HepG2 (cell line): ENCODE results near the gene RAPGEF5. TPM values are rescaled to one million over a fixed set of nuclear protein-coding genes. Genes with fewer than 3 reads are reported as not detected.
"Not testable (repeated sequence)": the region's sequence is repeated elsewhere in the genome, so short reads cannot be mapped to it uniquely, and the experiment has no call there.

Source experiments
- ATAC-seq: fragments of 200-7000 bp; cut with Tn5 transposase; 3 replicates; pipeline ENCODE4 v1.9.1; 2020; ENCODE audit warnings: mild to moderate bottlenecking, moderate library complexity
- BruUV-seq: library from RNA; stranded (reverse); fragments of 400-500 nt; replicated peaks from 2 replicates; lab custom pipeline; 2021; lab: Mats Ljungman, UMichigan
- CTCF ChIA-PET: fragments of 300-600 bp; formaldehyde crosslinking; extraction: SDS; loops from one replicate; lab custom pipeline; 2021; ENCODE audit warnings: low total read pairs, inconsistent platforms, low intra/inter-chr PET ratio; lab: Yijun Ruan, JAX
- POLR2A ChIA-PET: fragments of 350-600 bp; sonication (Branson Sonifier 250); formaldehyde crosslinking; loops from one replicate; lab custom pipeline; 2020; ENCODE audit warnings: antibody characterized with exemption, inconsistent platforms; lab: Yijun Ruan, JAX
- DNase-seq: peaks from one replicate; pipeline ENCODE4 v3.0.0-alpha.2; 2015; ENCODE audit warnings: low spot score
- FAIRE-seq: peaks from 3 replicates; lab custom pipeline; 2011; peaks lifted over from hg19 to GRCh38; lab: Jason Lieb, UNC
- H2AFZ ChIP-seq: one replicate; pipeline ENCODE4 v1.6.1; 2011; ENCODE audit warnings: low read length, inconsistent platforms
- H3K27ac ChIP-seq: fragments of 300-600 bp; 3 replicates; pipeline ENCODE4 v1.8.0; 2011; ENCODE audit warnings: mixed run types, mild to moderate bottlenecking, mixed read lengths, low read length, inconsistent platforms; ENCODE audit not compliant: insufficient read depth; ENCODE audit errors: extremely low read length
- H3K27me3 ChIP-seq, 2 experiments: fragments of 200-600 bp in 1 of 2; 2 replicates in 1 of 2; 3 replicates in 1 of 2; pipeline versions ENCODE4 v1.6.0 to v1.8.0; 2011; ENCODE audit warnings: low read length in 2 of 2, mild to moderate bottlenecking in 2 of 2, moderate library complexity in 2 of 2, inconsistent platforms in 1 of 2; ENCODE audit not compliant: insufficient read depth in 2 of 2, control insufficient read depth in 1 of 2
- H3K36me3 ChIP-seq, 2 experiments: fragments of 200-600 bp in 1 of 2; replicated peaks in 1 of 2; 2 replicates in 1 of 2; 3 replicates in 1 of 2; pipeline versions ENCODE4 v1.5.1 to v1.8.0; 2011; ENCODE audit warnings: low read length in 2 of 2, inconsistent platforms in 1 of 2; ENCODE audit not compliant: insufficient read depth in 2 of 2, control insufficient read depth in 1 of 2
- H3K4me1 ChIP-seq: 2 replicates; pipeline ENCODE4 v1.5.1; 2012; ENCODE audit warnings: low read length, inconsistent platforms; ENCODE audit not compliant: insufficient read depth
- H3K4me2 ChIP-seq: 2 replicates; pipeline ENCODE4 v1.6.0; 2011; ENCODE audit warnings: low read depth, low read length, inconsistent platforms
- H3K4me3 ChIP-seq, 3 experiments: fragments of 200-600 bp in 1 of 3; sonication (generic), shearing (Covaris generic) in 1 of 3; replicated peaks in 1 of 3; 2 replicates each; pipeline ENCODE4 v1.5.1; 2011 to 2016; ENCODE audit warnings: low read length in 3 of 3, inconsistent platforms in 2 of 3, low read depth in 2 of 3, mild to moderate bottlenecking in 2 of 3, control low read depth in 1 of 3, mixed read lengths in 1 of 3; ENCODE audit not compliant: insufficient read depth in 1 of 3
- H3K79me2 ChIP-seq: one replicate; pipeline ENCODE4 v1.6.1; 2011; ENCODE audit warnings: low read length, inconsistent platforms; ENCODE audit not compliant: insufficient read depth
- H3K9ac ChIP-seq: 2 replicates; pipeline ENCODE4 v1.6.0; 2011; ENCODE audit warnings: mild to moderate bottlenecking, low read depth, low read length, inconsistent platforms; ENCODE audit not compliant: insufficient read depth
- H3K9me3 ChIP-seq: 2 replicates; pipeline ENCODE4 v1.5.1; 2012; ENCODE audit warnings: mild to moderate bottlenecking, low read length
- H4K20me1 ChIP-seq: 2 replicates; pipeline ENCODE4 v1.6.0; 2011; ENCODE audit warnings: inconsistent platforms, mild to moderate bottlenecking, low read length, moderate library complexity; ENCODE audit not compliant: insufficient read depth
- ARID2 ChIP-seq: sonication (generic); formaldehyde crosslinking; IDR thresholded peaks from 2 replicates; pipeline ENCODE4 v1.8.1; 2022; ENCODE audit warnings: mild to moderate bottlenecking, missing genetic modification reagents, borderline replicate concordance
- ERF ChIP-seq: IDR thresholded peaks from 2 replicates; pipeline ENCODE4 v1.6.1; 2018; ENCODE audit warnings: missing biosample characterization, missing genetic modification reagents
- IRF2 ChIP-seq: IDR thresholded peaks from 2 replicates; pipeline ENCODE4 v1.6.1; 2018; ENCODE audit warnings: missing genetic modification reagents, missing compliant biosample characterization
- JARID2 ChIP-seq: sonication (generic); formaldehyde crosslinking; IDR thresholded peaks from 2 replicates; pipeline ENCODE4 v1.8.1; 2023; ENCODE audit warnings: missing genetic modification reagents, inconsistent platforms; ENCODE audit not compliant: insufficient replicate concordance
- MIER3 ChIP-seq: IDR thresholded peaks from 2 replicates; pipeline ENCODE4 v1.6.1; 2016; ENCODE audit warnings: missing compliant biosample characterization, borderline replicate concordance
- NONO ChIP-seq, 2 experiments: fragments of 450-650 bp in 1 of 2; sonication (generic) in 1 of 2; formaldehyde crosslinking in 1 of 2; IDR thresholded peaks in 1 of 2; conservative IDR thresholded peaks in 1 of 2; 2 replicates each; pipeline versions ENCODE4 v1.6.1 to v1.8.0; 2017 to 2022; ENCODE audit warnings: mild to moderate bottlenecking in 1 of 2, missing genetic modification reagents in 1 of 2, moderate library complexity in 1 of 2
- SNAPC2 ChIP-seq: sonication (generic); formaldehyde crosslinking; IDR thresholded peaks from 2 replicates; pipeline ENCODE4 v1.8.1; 2022; ENCODE audit warnings: mild to moderate bottlenecking, missing genetic modification reagents
- ZNF260 ChIP-seq: sonication (generic); formaldehyde crosslinking; IDR thresholded peaks from 2 replicates; pipeline ENCODE4 v1.4.0; 2020; ENCODE audit warnings: missing genetic modification reagents, low read depth, mild to moderate bottlenecking, borderline replicate concordance
- ZNF747 ChIP-seq: sonication (generic); formaldehyde crosslinking; IDR thresholded peaks from 2 replicates; pipeline ENCODE4 v1.8.1; 2023; ENCODE audit warnings: missing genetic modification reagents, mild to moderate bottlenecking, borderline replicate concordance
- WGBS: methylation state at CpG from one replicate; pipeline ENCODE4 v1.1.6; 2017; ENCODE audit warnings: low lambda C conversion rate; 5-methylcytosine and 5-hydroxymethylcytosine counted together
- in situ Hi-C: cut with HindIII; loops from 2 replicates; pipeline ENCODE4 v1.10.0; 2017; ENCODE audit warnings: low pct_unique_long_range_greater_than_20kb; ENCODE audit not compliant: extremely low pct_ligation_motif_present
- intact Hi-C: fragments of 100-400 bp; cut with micrococcal nuclease; formaldehyde crosslinking; loops from one replicate; pipeline ENCODE4 v1.10.0; 2022; ENCODE audit not compliant: unreplicated experiment
- polyA plus RNA-seq, 8 experiments: library from polyadenylated mRNA; depleted of rRNA in 3 of 8; stranded (reverse) in 7 of 8; unstranded in 1 of 8; fragments of >200 nt; fragmentation: Illumina TruSeq in 4 of 8; extraction: Trizol in 4 of 8; gene quantifications; 2 replicates each; pipeline versions ENCODE4 v1.2.1 to v1.2.3, GENCODE V29; 2011 to 2016; ENCODE audit warnings: low read depth in 4 of 8, missing spikeins in 1 of 8, mixed read lengths in 1 of 8; ENCODE audit not compliant: insufficient read depth in 1 of 8
- total RNA-seq, 5 experiments: library from RNA; depleted of rRNA; stranded (reverse); fragments of >200 nt; fragmentation: Illumina TruSeq; extraction: Trizol; gene quantifications; 2 replicates each; pipeline ENCODE4 v1.2.3, GENCODE V29; 2016; ENCODE audit warnings: low read depth in 1 of 5

RAPGEF5 gene
- total and polyA plus RNA-seq, 2 of the 13 experiments (the other 11 are each of a cell fraction or from before 2014, with no cell fraction given): 17.1 to 23.4 TPM

DNA sequence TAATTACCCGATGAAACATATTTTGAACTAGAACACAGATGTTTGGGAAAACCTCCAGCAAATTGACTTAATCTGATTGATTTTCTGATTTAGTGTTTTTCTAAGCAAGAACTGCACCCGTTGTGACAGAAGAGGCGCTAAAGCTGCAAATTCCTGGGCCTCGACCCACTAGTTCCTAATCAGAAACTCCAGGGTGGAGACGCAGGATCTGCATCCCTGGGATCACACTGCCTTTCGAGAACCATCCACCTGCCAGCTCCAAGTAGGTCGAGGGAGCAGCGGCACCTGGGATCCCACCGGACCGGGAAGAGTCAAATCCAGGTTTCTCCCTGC is 274.4 kb downstream of the RAPGEF5 start:
- no peaks in the 10 kb centered on the region for H3K79me2 ChIP-seq
- peaks cover 19% of the 10 kb centered on the region for H3K4me1 ChIP-seq
- no peak for ATAC-seq
- H3K36me3 ChIP-seq: no peaks in the 10 kb centered on the region
- no peaks in the 10 kb centered on the region for H3K9me3 ChIP-seq
- DNase-seq: no peak
- no peak for TF ChIP-seq ZNF747 (CRISPR knock-in tag)
- TF ChIP-seq IRF2 (CRISPR knock-in tag): no peak
- no peak for TF ChIP-seq ZNF260
- 0 out of 2 replicates have a peak, but pooled peaks have one; percentile 10 for TF ChIP-seq ARID2
- TF ChIP-seq SNAPC2 (CRISPR knock-in tag): no peak
- TF ChIP-seq ERF (CRISPR knock-in tag): no peak
- TF ChIP-seq JARID2 (CRISPR knock-in tag): no peak
- no peak for TF ChIP-seq NONO (IDR thresholded peaks at IDR 0.05)
- TF ChIP-seq NONO (CRISPR knock-in tag; conservative IDR thresholded peaks at IDR 0.05): 0 out of 2 replicates have a peak, but pooled peaks have one; percentile 8
- TF ChIP-seq MIER3: no peak
- H3K4me2 ChIP-seq: peak overlapping the region; percentile 83
- POLR2A ChIA-PET: no interaction called here
- intact Hi-C loops (no loop called here), in situ Hi-C loops (no loop called here)
- 4% methylated on average over 8 of the region's 10 CpGs for WGBS
- CTCF ChIA-PET: no interaction called here
- H3K9ac ChIP-seq: no peak overlapping the region
- FAIRE-seq: no peak
- no peak overlapping the region for H3K27ac ChIP-seq
- H2AFZ ChIP-seq: no peak overlapping the region
- peak overlapping the region; percentile 2 to 67 (median 51); a peak in 4 of 6 replicates for H3K4me3 ChIP-seq
- H3K27me3 ChIP-seq: peaks cover 2 to 31% of the 10 kb centered on the region in 2 experiments; a peak in 4 of 5 replicates
- no peaks in the 10 kb centered on the region for H4K20me1 ChIP-seq
- BruUV-seq: no TSS peak

DNA sequence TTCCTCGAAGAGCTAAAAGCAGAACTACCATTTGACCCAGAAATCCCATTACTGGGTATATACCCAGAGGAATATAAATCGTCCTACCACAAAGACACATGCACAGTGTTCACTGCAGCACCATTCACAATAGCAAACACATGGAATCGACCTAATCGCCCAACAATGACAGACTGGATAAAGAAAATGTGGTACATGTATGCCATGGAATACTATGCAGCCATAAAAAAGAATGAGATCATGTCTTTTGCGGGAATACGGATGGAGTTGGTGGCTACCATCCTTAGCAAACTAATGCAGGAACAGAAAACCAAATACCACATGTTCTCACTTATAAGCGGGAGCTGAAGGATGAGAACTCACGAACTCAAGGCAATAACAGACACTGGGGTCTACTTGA is 276.7 kb downstream of the RAPGEF5 start:
- Histone ChIP-seq H3K4me1 (peaks cover 19% of the 10 kb centered on the region), H3K27me3 (peaks cover 2 to 31% of the 10 kb centered on the region in 2 experiments; a peak in 4 of 5 replicates)
- POLR2A ChIA-PET, DNase-seq, in situ Hi-C loops, H3K4me2 ChIP-seq, BruUV-seq, ATAC-seq, H3K27ac ChIP-seq, H3K9ac ChIP-seq, H3K4me3 ChIP-seq, H3K9me3 ChIP-seq, intact Hi-C loops, H3K79me2 ChIP-seq, H3K36me3 ChIP-seq, CTCF ChIA-PET, H4K20me1 ChIP-seq, FAIRE-seq, H2AFZ ChIP-seq: not testable (repeated sequence)
- 12% methylated on average over 8 of the region's 8 CpGs for WGBS
